GM19328 (cell line): ENCODE measurements around the gene PLGLB1.
"Not testable (repeated sequence)": the region's sequence is repeated elsewhere in the genome, so short reads cannot be mapped to it uniquely, and the experiment has no call there.

Source experiments
- ATAC-seq: cut with Tn5 transposase; IDR thresholded peaks from one replicate; pipeline ENCODE4 v1.9.1; 2021; ENCODE audit warnings: mild to moderate bottlenecking, moderate library complexity; ENCODE audit not compliant: unreplicated experiment

The PLGLB1 gene

DNA sequence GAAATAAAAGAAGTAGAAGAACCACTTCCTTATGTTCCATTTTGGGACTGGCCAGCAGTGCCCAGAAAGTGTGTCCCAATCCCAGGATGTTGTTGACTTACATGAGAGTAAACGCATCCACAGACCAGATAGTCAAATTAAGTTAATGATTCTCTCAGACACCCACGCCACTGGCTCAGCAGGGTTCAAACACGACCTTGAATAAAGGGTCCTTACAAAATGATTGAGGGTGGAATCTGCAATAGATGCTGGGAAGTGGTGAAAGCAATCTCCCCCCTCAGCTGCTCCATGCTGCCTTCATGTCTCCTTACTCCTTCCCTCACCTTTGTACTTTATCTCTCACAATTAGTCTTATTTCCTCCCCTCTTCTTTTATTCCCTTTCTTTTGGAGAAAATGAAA, at the start of gene PLGLB1:
Gene PLGLB1, minus strand, starts transcription at position 101 of the 400 bp plus-strand sequence. Its CDS starts 61 bp downstream, at position 40.
- ATAC-seq: not testable (repeated sequence)

DNA sequence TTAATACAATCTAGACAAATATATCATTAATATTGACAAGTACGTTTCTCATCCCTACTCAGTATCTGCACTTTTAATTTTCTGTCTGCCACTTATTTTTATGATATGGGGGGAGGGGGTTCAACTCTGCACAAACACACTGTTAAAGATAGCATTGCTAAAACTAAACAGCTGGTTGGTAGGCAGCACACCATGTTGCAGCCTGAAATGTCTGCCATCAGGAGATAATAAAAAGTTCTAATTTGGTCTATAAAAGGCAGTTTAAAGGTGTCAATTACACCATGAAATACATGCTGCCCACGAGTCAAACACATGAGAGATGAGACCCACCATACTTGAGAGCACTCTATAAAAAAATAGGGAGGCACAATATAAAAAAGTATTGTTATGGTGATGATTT, 42.7 kb upstream of the PLGLB1 start:
- ATAC-seq: not testable (repeated sequence)

DNA sequence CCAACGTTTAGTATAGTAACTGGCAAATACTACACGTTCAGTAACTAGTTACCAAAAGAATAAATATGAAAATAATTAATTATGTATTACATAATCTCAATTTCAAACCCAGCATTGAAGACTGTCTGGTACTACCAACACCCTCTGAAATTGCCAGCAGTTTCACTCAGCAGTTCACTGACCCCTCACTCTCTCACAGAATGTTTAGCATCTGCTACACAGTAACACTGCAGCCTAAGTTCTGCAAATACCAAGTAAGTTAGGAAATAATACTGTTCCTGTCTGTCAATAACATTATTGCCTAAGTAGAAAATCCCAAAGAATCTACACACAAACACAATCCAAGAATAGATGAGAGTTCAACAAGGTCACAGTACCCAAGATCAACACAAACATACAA, 41.8 kb upstream of the PLGLB1 start:
- not testable (repeated sequence) for ATAC-seq

- not testable (repeated sequence) for ATAC-seq
These were observed 39.9 kb upstream of the PLGLB1 start for GRCh38 chr2:87061519-87061918.

DNA sequence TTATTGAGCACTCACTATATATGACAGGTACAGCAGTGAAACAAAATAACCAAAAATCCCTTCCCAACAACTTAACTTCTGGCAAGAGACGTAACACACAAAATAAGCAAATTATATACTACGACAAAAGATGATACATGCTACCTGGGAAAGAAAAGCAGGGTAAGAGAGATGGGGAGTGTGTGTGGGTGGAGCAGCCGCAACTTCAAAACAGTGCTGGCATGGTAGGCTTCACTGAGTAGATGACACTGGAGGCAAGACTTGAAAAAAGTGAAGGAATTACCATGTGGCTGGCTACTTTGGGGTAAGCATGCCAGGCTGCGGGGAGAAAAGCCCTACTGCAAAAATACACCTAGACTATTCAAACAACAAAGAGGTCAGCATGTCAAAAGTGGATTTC, 36.0 kb upstream of the PLGLB1 start:
- not testable (repeated sequence) for ATAC-seq

- not testable (repeated sequence) for ATAC-seq
These were observed 35.2 kb upstream of the PLGLB1 start for GRCh38 chr2:87056843-87057242.

- not testable (repeated sequence) for ATAC-seq
These were observed 34.8 kb upstream of the PLGLB1 start for GRCh38 chr2:87056435-87056834.

GRCh38 chr2:87054375-87054774, 32.7 kb upstream of the PLGLB1 start:
- not testable (repeated sequence) for ATAC-seq

GRCh38 chr2:87041321-87041978, 19.8 kb upstream of the PLGLB1 start:
- ATAC-seq: not testable (repeated sequence)

- ATAC-seq: not testable (repeated sequence)
These were observed 7.0 kb upstream of the PLGLB1 start for GRCh38 chr2:87028607-87029006.

- ATAC-seq: not testable (repeated sequence)
These were observed 5.2 kb upstream of the PLGLB1 start for GRCh38 chr2:87026816-87027215.

DNA sequence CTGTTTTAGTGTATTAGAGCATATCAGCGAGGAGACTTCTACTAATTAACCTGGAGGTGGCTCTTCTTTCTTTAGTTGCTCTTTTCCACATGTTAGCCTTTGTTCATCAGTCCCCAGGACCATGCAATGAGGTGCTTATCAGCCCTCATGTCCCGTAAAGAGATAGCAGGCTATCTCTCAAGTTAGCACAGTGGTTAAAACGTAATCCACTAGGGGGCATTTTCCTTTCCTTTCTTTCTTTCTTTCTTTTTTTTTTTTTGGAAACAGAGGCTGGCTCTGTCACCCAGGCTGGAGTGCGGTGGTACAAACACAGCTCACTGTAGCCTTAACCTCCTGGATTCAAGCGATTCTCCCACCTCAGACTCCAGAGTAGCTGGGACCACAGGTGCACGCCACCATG, 4.3 kb upstream of the PLGLB1 start:
- not testable (repeated sequence) for ATAC-seq

- not testable (repeated sequence) for ATAC-seq
These were observed 2.5 kb upstream of the PLGLB1 start for GRCh38 chr2:87023988-87024615.

- not testable (repeated sequence) for ATAC-seq
These were observed 601 bp downstream of the PLGLB1 start for GRCh38 chr2:87021043-87021442.

DNA sequence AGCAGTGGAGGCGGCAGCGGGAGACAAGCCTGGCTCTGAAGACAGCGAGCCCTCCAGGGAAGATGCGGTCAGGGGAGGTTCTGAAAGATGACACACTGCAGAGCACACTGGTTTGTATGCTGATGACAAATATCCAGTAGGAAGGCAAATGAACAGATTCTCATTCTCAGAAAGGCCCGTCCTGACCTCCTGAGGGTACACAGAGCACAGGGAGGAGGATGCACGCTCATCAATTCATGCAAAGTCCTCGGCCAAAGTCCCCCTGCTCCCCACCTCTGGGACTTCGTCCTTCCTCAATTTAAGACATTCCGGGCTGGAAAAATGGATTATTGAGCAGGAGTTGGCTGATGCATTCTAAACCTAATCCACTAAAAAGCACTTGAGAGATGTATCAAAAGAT, 2.6 kb downstream of the PLGLB1 start:
- not testable (repeated sequence) for ATAC-seq

- ATAC-seq: not testable (repeated sequence)
These were observed 7.0 kb downstream of the PLGLB1 start for GRCh38 chr2:87014489-87015169.

GRCh38 chr2:87004398-87004797, 17.2 kb downstream of the PLGLB1 start:
- ATAC-seq: not testable (repeated sequence)
